Dermis blood vessel endothelial cell (primary cell): ENCODE results near the gene IL5. TPM values are rescaled to one million over a fixed set of nuclear protein-coding genes. Genes with fewer than 3 reads are reported as not detected.
A peak's percentile ranks its signal among the peaks of the same experiment; 100 is the strongest.
"Not testable (repeated sequence)": the region's sequence is repeated elsewhere in the genome, so short reads cannot be mapped to it uniquely, and the experiment has no call there.

ENCODE experiments used
- DNase-seq: peaks from one replicate; pipeline ENCODE4 v3.0.0; 2010
- total RNA-seq: library from RNA; depleted of rRNA; stranded (reverse); fragments of >200 nt; gene quantifications from 2 replicates; pipeline ENCODE4 v1.2.3, GENCODE V29; 2014

Gene IL5
- not detected in 2 replicates for total RNA-seq

GRCh38 chr5:132543472-132544201, at the start of gene IL5:
TSS of gene IL5 (minus strand) at chr5:132543522. CDS start at chr5:132543478, 44 bp downstream.
- DNase-seq, result no peak

DNA sequence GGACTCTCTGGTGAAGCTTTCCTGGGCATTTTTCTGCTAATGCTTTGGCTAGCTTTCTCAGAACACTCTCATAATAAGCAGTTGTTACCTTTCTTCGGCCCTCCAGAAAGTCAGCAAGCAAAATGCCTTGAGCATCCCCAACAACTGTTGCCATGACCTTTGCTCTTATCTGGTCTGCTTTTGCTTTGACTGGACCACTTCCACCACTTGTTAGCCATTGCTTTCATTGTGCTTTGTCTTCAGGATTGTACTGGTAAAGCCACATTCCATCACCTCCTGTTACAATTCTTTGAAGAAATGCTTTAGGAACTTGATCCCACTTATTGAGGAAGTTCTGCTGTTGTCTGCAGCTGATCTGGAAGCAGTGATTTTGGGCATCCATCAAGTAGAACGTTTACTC, 49.2 kb upstream of the IL5 start:
- DNase-seq, result peak; percentile 3

DNA sequence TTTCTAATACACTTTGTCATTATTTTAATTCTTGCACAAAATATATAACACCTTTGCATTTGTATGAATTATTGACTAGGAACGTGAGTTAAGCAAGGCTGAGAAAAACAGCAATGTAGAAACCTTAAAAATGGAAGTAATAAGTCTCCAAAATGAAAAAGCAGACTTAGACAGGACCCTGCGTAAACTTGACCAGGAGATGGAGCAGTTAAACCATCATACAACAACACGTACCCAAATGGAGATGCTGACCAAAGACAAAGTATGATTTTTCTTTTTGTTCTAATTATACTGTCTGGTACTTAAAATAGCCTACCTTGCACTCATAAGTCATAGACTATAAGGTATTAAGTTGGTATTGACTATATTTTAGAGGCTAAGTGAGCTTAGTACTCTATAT, 47.8 kb upstream of the IL5 start:
- DNase-seq, result peak; percentile 61

DNA sequence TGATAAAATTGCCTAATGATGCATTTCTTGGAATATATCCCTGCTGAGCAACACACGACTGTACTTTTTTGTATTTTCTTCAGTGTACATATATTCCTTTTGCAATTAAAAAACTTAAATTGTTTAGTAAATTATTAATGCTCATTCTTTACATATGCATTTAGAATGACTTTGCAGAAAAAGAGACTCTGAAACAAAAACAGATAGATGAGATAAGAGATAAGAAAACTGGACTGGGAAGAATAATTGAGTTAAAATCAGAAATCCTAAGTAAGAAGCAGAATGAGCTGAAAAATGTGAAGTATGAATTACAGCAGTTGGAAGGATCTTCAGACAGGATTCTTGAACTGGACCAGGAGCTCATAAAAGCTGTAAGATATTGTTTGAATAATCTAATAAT, 46.1 kb upstream of the IL5 start:
- no peak for DNase-seq

- no peak for DNase-seq
These were observed 42.7 kb upstream of the IL5 start for GRCh38 chr5:132586063-132586462.

- DNase-seq, result not testable (repeated sequence)
These were observed 41.2 kb upstream of the IL5 start for GRCh38 chr5:132584560-132584959.

DNA sequence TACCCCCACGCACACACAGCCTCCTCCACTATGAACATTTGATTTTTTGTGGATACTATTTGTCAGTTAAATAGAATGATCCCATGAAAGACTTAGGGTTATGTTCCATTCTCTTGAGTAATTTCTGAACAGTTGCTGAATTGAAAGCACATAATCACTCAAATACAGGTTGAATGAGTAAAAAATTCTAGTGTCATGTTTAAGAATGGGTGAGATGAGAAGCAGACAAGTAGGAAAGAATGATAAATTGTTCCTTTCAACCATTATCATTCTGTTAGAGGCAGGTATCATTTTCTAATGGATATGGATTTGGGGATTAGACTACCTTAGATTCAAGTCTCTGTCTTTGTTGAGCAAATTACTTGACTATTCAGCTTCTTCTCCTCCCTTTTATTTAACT, 32.8 kb upstream of the IL5 start:
- DNase-seq, result no peak

DNA sequence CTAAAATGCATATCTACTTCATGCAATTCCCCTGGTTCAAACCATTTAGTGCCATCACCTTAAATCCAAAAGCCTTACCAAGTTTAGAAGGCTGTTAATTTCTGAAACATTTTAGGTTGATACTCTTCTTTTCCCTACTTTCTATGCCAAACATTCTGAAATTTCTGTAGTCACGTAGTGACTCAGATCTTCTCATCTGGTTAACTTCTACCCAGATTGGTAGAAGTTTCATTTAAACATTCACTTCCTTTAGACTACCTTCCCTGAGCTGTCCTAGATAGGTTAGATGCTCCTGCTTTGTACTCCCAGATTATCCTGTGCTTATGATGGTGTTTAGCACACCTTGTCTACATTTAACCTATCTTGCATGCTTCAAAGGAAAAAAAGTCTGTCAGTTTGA, 23.3 kb upstream of the IL5 start:
- no peak for DNase-seq

DNA sequence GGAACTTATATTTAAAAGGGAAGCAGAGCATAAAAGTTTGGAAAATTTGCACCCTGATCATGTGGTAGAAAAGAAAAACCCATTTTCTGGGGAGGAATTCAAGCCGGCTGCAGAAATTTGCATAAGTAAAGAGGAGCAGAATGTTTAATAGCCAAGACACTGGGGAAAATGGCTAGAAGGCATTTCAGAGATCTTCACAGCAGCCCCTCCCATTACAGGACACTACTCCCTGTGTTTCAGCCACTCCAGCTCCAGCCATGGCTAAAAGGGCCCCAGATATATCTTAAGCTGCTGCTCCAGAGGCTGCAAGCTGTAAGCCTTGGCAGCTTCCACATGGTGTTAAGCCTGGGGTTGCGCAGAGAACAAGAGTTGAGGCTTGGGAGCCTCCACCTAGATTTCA, 21.2 kb upstream of the IL5 start:
- DNase-seq, result not testable (repeated sequence)

DNA sequence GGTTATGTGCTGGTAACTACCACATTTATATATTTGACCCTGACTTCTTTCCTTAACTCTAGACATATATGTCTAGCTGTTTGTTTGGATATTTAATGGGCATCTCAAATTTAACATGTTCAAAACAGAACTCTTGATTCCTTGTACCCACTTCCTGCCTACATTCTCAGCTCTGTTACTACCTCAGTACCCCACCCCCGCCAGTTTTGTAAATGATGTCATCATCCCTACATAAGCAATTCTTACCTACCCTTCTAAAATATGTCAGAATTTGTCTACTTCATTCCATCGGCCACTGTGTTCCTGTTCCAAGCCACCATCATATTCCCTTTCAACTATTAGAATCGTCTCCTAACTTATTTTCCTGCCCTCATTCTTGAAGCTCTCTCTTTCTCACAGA, 18.3 kb upstream of the IL5 start:
- DNase-seq, result no peak

DNA sequence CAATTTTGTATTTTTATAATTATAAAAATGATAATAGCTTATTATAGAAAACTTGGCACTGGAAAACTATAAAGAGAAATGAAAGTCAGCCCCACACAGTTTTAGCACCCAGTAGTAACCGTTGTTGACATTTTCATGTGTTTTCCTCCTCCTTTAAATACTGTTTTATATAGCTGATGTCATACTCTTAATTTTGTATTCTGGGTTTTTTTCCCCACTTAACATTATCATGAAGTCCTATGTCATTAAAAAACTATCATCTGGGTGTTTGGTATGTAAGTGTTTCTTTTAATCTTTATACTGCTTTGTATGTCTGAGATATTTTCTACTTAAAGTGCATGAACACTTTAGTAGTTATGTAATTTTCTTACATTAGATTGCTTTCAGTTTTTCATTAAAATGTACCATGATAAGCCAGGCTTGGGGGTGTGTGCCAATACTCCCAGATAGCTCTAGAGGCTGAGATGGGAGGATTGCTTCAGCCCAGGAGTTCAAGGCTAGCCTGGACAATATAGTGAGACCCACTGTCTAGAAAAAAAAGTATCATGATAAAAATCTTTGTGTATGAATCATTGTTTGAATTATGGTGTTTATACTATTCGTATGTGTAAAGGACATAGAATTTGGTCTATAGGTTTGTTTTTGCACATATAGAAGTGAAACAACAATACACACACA, 16.2 kb upstream of the IL5 start:
- no peak for DNase-seq

- DNase-seq, result peak; percentile 55
These were observed 14.3 kb upstream of the IL5 start for GRCh38 chr5:132557478-132558172.

DNA sequence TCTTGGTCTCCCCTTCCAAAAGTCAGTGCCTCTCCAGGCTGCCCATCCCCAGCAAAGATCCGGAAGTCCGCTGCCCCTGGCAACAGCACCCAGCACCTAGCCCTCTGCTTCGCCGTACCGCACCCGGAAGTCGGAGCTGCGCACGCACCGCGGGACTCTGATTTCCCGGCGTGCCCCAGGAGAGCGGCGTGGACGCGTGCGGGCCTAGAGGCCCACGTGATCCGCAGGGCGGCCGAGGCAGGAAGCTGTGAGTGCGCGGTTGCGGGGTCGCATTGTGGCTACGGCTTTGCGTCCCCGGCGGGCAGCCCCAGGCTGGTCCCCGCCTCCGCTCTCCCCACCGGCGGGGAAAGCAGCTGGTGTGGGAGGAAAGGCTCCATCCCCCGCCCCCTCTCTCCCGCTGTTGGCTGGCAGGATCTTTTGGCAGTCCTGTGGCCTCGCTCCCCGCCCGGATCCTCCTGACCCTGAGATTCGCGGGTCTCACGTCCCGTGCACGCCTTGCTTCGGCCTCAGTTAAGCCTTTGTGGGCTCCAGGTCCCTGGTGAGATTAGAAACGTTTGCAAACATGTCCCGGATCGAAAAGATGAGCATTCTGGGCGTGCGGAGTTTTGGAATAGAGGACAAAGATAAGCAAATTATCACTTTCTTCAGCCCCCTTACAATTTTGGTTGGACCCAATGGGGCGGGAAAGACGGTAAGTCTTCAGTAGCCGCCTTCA, 13.6 kb upstream of the IL5 start, which contains the start of gene RAD50:
TSS of gene RAD50 (plus strand) at position 215 of the 715 bp plus-strand sequence. CDS start at position 563, 348 bp downstream.
- DNase-seq, result peak; percentile 88

DNA sequence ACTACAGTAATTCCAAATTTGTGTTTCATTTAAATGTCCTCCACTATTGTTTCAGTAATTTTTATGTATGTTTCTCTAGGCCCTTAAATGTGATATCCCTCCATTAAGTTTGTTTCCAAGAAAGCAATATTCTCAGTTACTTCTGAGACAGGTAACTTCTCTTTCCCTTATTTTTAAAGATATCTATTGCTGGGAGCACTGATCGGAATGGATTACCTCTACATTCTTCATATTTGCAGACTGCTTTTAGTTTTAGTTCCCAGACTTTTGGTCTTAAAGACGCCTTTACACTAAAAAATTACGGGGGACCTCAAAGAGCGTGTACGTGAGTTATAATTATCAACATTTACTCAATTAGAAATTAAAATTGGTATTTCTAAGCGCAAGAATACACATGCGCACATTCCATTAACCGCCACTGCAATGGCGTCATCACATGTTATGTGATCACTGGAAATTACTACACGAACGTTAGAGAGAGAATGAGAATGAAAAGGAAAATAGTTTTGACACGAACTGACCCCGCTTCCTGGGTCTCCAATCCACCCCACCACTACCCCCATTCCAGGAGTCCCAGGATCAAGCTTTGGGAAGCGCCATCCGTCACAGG, 12.9 kb upstream of the IL5 start:
- DNase-seq, result no peak

DNA sequence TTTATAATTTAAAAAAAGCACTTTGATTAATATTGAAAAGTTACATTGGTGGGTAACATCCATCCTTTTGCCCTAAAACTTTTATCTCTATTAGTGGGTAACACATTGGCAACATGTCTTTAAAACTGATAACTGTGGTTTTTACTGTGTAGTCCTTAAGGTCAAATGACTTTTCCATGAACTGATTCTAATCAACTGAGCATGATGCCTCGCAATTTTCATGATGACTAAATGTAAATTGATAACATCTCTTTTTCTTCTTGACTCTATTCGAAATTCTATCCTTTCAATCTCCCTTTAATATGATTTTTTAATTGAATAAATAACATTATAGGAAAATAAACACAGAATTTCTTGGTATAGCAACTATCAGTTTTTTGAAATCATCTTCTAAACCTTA, 6.3 kb upstream of the IL5 start:
- no peak for DNase-seq

DNA sequence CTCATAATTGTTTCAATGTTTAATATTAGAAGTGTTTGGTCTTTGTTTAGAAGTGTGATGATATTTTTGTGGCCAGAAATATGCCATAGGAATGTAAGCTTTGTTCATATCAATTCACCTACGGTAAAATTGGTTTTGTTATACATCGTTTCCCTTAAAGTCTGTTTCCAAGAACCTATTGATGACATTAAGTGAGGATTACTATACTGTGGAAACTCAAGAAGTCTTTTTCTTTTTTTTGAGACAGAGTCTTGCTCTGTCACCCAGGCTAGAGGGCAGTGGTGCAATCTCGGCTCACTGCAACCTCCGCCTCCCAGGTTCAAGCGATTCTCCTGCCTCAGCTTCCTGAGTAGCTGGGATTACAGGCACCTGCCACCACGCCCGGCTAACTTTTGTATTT, 5.5 kb upstream of the IL5 start:
- DNase-seq, result not testable (repeated sequence)

- DNase-seq, result no peak
These were observed 3.9 kb upstream of the IL5 start for GRCh38 chr5:132547269-132547668.

GRCh38 chr5:132546108-132546507, 2.8 kb upstream of the IL5 start:
- no peak for DNase-seq

DNA sequence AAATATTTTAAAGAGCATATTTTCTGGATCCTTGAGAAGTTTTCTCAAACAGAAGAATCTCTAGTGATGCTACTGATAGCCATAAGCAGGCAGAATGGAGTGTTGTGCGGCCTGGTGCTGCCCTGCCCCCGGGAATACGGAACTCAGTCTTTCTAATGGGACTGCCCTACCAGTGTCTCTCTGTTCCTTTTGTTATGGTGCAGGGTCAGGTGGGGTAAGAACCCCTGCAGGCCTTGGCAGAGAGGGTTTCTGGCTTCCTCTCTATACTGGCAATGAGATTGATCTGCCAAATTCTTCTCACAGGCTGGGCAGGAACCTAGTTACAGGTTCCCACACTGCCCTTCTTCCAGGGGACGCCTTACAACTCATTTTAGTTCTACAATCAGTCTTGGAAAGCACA, 2.6 kb downstream of the IL5 start:
- DNase-seq, result no peak

GRCh38 chr5:132540149-132540548, 3.2 kb downstream of the IL5 start:
- no peak for DNase-seq

- no peak for DNase-seq
These were observed 3.6 kb downstream of the IL5 start for GRCh38 chr5:132539716-132540115.

DNA sequence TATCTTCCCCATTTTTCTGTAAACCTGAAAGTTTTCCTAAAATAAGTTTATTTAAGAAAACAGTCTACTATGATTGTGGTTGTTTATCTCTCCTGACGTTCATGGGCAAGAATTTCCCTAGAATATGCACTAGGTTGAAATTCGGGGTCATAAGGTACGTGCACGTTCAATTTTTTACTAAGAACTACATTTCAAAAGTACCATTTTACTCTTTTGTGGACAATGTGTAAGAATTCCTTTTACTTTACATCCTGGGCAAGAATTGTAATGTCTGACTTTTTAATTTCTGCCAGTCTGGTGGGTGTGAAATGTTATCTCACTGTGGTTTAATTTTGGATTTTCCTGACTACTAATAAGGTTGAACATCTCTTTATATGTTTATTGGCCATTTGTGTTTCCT, 12.4 kb downstream of the IL5 start:
- no peak for DNase-seq
